Osteocyte (in vitro differentiated cells): ENCODE data around the gene TCERG1L. TPM values are rescaled to one million over a fixed set of nuclear protein-coding genes. Genes with fewer than 3 reads are reported as not detected.

Experiments used
- DNase-seq: peaks from one replicate; pipeline ENCODE4 v3.0.0; 2021; ENCODE audit warnings: mixed read lengths; ENCODE audit not compliant: unreplicated experiment; ENCODE audit errors: extremely low spot score
- H3K27ac Mint-ChIP-seq: one replicate; pipeline ENCODE4 v1.8.0; 2021; ENCODE audit warnings: mild to moderate bottlenecking, mixed read lengths; ENCODE audit not compliant: unreplicated experiment
- H3K27me3 Mint-ChIP-seq: one replicate; pipeline ENCODE4 v1.8.0; 2021; ENCODE audit warnings: mixed read lengths; ENCODE audit not compliant: unreplicated experiment
- H3K36me3 Mint-ChIP-seq: one replicate; pipeline ENCODE4 v1.8.0; 2021; ENCODE audit warnings: mixed read lengths; ENCODE audit not compliant: unreplicated experiment
- H3K4me1 Mint-ChIP-seq: one replicate; pipeline ENCODE4 v1.8.0; 2021; ENCODE audit warnings: mixed read lengths; ENCODE audit not compliant: unreplicated experiment
- H3K4me3 Mint-ChIP-seq: one replicate; pipeline ENCODE4 v1.8.0; 2021; ENCODE audit warnings: mild to moderate bottlenecking, moderate library complexity, mixed read lengths; ENCODE audit not compliant: unreplicated experiment
- H3K9me3 Mint-ChIP-seq: one replicate; pipeline ENCODE4 v1.8.0; 2021; ENCODE audit warnings: mixed read lengths; ENCODE audit not compliant: unreplicated experiment
- CTCF ChIP-seq: fragments of 200-600 bp; sonication (generic); IDR thresholded peaks from 2 replicates; pipeline ENCODE4 v1.5.0; 2021; ENCODE audit warnings: antibody characterized with exemption, mild to moderate bottlenecking, moderate library complexity
- total RNA-seq: library from RNA; stranded (reverse); gene quantifications from 2 replicates; pipeline ENCODE4 v1.2.1, GENCODE V29; 2021

TCERG1L gene
- total RNA-seq, 1 donor from 2014 or later = not detected

- Mint-ChIP-seq H3K27ac (no peak overlapping the region), H3K9me3 (peaks cover 24% of the 10 kb centered on the region), H3K36me3 (peaks cover 3% of the 10 kb centered on the region), H3K4me3 (no peak overlapping the region), H3K27me3 (no peaks in the 10 kb centered on the region), H3K4me1 (no peaks in the 10 kb centered on the region)
- no peak for TF ChIP-seq CTCF
- no peak for DNase-seq
Measured at GRCh38 chr10:131090761-131091661, 220.5 kb downstream of the TCERG1L start.

GRCh38 chr10:131089861-131090260, 221.7 kb downstream of the TCERG1L start:
- DNase-seq = no peak
- Mint-ChIP-seq H3K27me3 (no peaks in the 10 kb centered on the region), H3K9me3 (peaks cover 24% of the 10 kb centered on the region), H3K4me3 (no peak overlapping the region), H3K27ac (no peak overlapping the region), H3K4me1 (no peaks in the 10 kb centered on the region), H3K36me3 (peaks cover 3% of the 10 kb centered on the region)
- no peak for TF ChIP-seq CTCF

- Mint-ChIP-seq H3K36me3 (peaks cover 3% of the 10 kb centered on the region), H3K27me3 (no peaks in the 10 kb centered on the region), H3K27ac (no peak overlapping the region), H3K9me3 (peaks cover 26% of the 10 kb centered on the region), H3K4me3 (no peak overlapping the region), H3K4me1 (no peaks in the 10 kb centered on the region)
- no peak for TF ChIP-seq CTCF
- no peak for DNase-seq
Measured at GRCh38 chr10:131089150-131089549, 222.4 kb downstream of the TCERG1L start.

GRCh38 chr10:131088619-131089018, 222.9 kb downstream of the TCERG1L start:
- peaks cover 3% of the 10 kb centered on the region for H3K36me3 Mint-ChIP-seq
- H3K4me3 Mint-ChIP-seq = no peak overlapping the region
- TF ChIP-seq CTCF = no peak
- no peaks in the 10 kb centered on the region for H3K4me1 Mint-ChIP-seq
- H3K27ac Mint-ChIP-seq = no peak overlapping the region
- peaks cover 31% of the 10 kb centered on the region for H3K9me3 Mint-ChIP-seq
- no peaks in the 10 kb centered on the region for H3K27me3 Mint-ChIP-seq
- no peak for DNase-seq

GRCh38 chr10:131087464-131088215, 223.9 kb downstream of the TCERG1L start:
- Mint-ChIP-seq H3K9me3 (peaks cover 40% of the 10 kb centered on the region), H3K36me3 (peaks cover 3% of the 10 kb centered on the region), H3K27me3 (no peaks in the 10 kb centered on the region), H3K4me1 (no peaks in the 10 kb centered on the region), H3K27ac (no peak overlapping the region), H3K4me3 (no peak overlapping the region)
- DNase-seq = no peak
- no peak for TF ChIP-seq CTCF
